Astrocyte (in vitro differentiated cells and primary cell): ENCODE measurements around the gene PTPN12. TPM values are rescaled to one million over a fixed set of nuclear protein-coding genes. Genes with fewer than 3 reads are reported as not detected.
"Not testable (repeated sequence)": the region's sequence is repeated elsewhere in the genome, so short reads cannot be mapped to it uniquely, and the experiment has no call there.

Experiments
- DNase-seq: peaks from one replicate; pipeline ENCODE4 v3.0.0-alpha.2; 2010; ENCODE audit warnings: low read depth
- FAIRE-seq: peaks from 2 replicates; lab custom pipeline; 2011; peaks lifted over from hg19 to GRCh38; lab: Jason Lieb, UNC
- H2AFZ ChIP-seq: 2 replicates; pipeline ENCODE4 v1.6.0; 2012; ENCODE audit warnings: low read depth, low read length, inconsistent platforms
- H3K27ac ChIP-seq: 2 replicates; pipeline ENCODE4 v1.5.1; 2011; ENCODE audit warnings: low read depth, low read length, inconsistent platforms
- H3K27me3 ChIP-seq: 2 replicates; pipeline ENCODE4 v1.6.0; 2011; ENCODE audit warnings: low read length, inconsistent platforms; ENCODE audit not compliant: insufficient read depth
- H3K36me3 ChIP-seq: 2 replicates; pipeline ENCODE4 v1.5.1; 2011; ENCODE audit warnings: low read length, inconsistent platforms; ENCODE audit not compliant: insufficient read depth
- H3K4me1 ChIP-seq: 2 replicates; pipeline ENCODE4 v1.5.1; 2011; ENCODE audit warnings: low read length, inconsistent platforms; ENCODE audit not compliant: insufficient read depth
- H3K4me2 ChIP-seq: 2 replicates; pipeline ENCODE4 v1.6.0; 2012; ENCODE audit warnings: low read length, inconsistent platforms
- H3K4me3 ChIP-seq: 2 replicates; pipeline ENCODE4 v1.5.1; 2011; ENCODE audit warnings: low read depth, mild to moderate bottlenecking, low read length, inconsistent platforms; ENCODE audit not compliant: insufficient read depth
- H3K79me2 ChIP-seq: 2 replicates; pipeline ENCODE4 v1.6.0; 2012; ENCODE audit warnings: mild to moderate bottlenecking, low read length, inconsistent platforms; ENCODE audit not compliant: insufficient read depth
- H3K9ac ChIP-seq: 2 replicates; pipeline ENCODE4 v1.6.0; 2012; ENCODE audit warnings: mild to moderate bottlenecking, low read length, inconsistent platforms
- H3K9me3 ChIP-seq: 2 replicates; pipeline ENCODE4 v1.5.1; 2012; ENCODE audit warnings: low read depth, mild to moderate bottlenecking, low read length, inconsistent platforms; ENCODE audit not compliant: insufficient read depth
- H4K20me1 ChIP-seq: 2 replicates; pipeline ENCODE4 v1.6.0; 2012; ENCODE audit warnings: low read length, inconsistent platforms; ENCODE audit not compliant: insufficient read depth
- H3K27ac Mint-ChIP-seq: one replicate; pipeline ENCODE4 v1.8.0; 2021; ENCODE audit warnings: mild to moderate bottlenecking, mixed read lengths; ENCODE audit not compliant: unreplicated experiment
- H3K27me3 Mint-ChIP-seq: one replicate; pipeline ENCODE4 v1.8.0; 2021; ENCODE audit warnings: low read depth, mixed read lengths; ENCODE audit not compliant: unreplicated experiment
- H3K36me3 Mint-ChIP-seq: one replicate; pipeline ENCODE4 v1.8.0; 2021; ENCODE audit warnings: low read depth, mixed read lengths; ENCODE audit not compliant: unreplicated experiment
- H3K4me1 Mint-ChIP-seq: one replicate; pipeline ENCODE4 v1.8.0; 2021; ENCODE audit warnings: low read depth, mixed read lengths; ENCODE audit not compliant: unreplicated experiment
- H3K4me3 Mint-ChIP-seq: one replicate; pipeline ENCODE4 v1.8.0; 2021; ENCODE audit warnings: mild to moderate bottlenecking, moderate library complexity, mixed read lengths; ENCODE audit not compliant: unreplicated experiment
- H3K9me3 Mint-ChIP-seq: one replicate; pipeline ENCODE4 v1.8.0; 2021; ENCODE audit warnings: mild to moderate bottlenecking, mixed read lengths; ENCODE audit not compliant: unreplicated experiment
- EZH2 ChIP-seq: IDR thresholded peaks from 2 replicates; pipeline ENCODE4 v1.6.1; 2012; ENCODE audit warnings: mild to moderate bottlenecking, low read length, inconsistent platforms; ENCODE audit not compliant: insufficient read depth
- total RNA-seq: library from RNA; stranded (reverse); gene quantifications from 2 replicates; pipeline ENCODE4 v1.2.1, GENCODE V29; 2021
- TF ChIP-seq, protein P1 (sequence below): IDR thresholded peaks from 2 replicates; pipeline ENCODE4 v1.5.1; 2011; ENCODE audit warnings: low read depth, mild to moderate bottlenecking, inconsistent platforms, low read length, moderate library complexity; ENCODE audit not compliant: insufficient read depth

Gene PTPN12
- total RNA-seq, 1 donor from 2014 or later, result 111 TPM

DNA sequence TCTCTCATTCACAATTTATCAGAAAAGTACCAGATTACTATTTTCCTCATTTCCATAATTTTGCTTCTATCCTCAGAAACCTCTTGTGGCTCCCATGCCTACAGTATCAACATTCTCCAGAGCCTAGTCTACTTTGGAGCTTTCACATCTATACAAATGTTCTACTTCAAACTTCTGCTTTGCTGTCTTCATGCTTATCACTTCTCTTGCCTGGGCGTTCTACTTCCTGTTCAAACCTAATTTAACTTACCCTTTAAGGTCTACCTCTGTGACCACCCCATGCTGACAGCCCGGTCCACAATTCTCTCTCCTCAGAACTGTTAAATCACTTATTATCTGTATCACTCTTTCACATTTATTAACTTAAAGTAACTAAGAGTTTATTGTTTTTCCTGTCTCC, 6.1 kb upstream of the PTPN12 start:
- H3K4me1 Mint-ChIP-seq, result peaks cover 2% of the 10 kb centered on the region
- H3K27ac Mint-ChIP-seq, result no peak overlapping the region
- Histone ChIP-seq H3K4me1 (no peaks in the 10 kb centered on the region), H2AFZ (no peak overlapping the region), H4K20me1 (no peaks in the 10 kb centered on the region), H3K27ac (no peak overlapping the region), H3K36me3 (no peaks in the 10 kb centered on the region), H3K27me3 (no peaks in the 10 kb centered on the region), H3K4me2 (no peak overlapping the region), H3K4me3 (no peak overlapping the region), H3K9me3 (no peaks in the 10 kb centered on the region), H3K79me2 (no peaks in the 10 kb centered on the region), H3K9ac (no peak overlapping the region)
- no peak for TF ChIP-seq EZH2
- TF ChIP-seq, protein P1, sequence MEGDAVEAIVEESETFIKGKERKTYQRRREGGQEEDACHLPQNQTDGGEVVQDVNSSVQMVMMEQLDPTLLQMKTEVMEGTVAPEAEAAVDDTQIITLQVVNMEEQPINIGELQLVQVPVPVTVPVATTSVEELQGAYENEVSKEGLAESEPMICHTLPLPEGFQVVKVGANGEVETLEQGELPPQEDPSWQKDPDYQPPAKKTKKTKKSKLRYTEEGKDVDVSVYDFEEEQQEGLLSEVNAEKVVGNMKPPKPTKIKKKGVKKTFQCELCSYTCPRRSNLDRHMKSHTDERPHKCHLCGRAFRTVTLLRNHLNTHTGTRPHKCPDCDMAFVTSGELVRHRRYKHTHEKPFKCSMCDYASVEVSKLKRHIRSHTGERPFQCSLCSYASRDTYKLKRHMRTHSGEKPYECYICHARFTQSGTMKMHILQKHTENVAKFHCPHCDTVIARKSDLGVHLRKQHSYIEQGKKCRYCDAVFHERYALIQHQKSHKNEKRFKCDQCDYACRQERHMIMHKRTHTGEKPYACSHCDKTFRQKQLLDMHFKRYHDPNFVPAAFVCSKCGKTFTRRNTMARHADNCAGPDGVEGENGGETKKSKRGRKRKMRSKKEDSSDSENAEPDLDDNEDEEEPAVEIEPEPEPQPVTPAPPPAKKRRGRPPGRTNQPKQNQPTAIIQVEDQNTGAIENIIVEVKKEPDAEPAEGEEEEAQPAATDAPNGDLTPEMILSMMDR, result no peak
- FAIRE-seq (no peak), DNase-seq (no peak)
- H3K9me3 Mint-ChIP-seq, result peaks cover 2% of the 10 kb centered on the region
- H3K4me3 Mint-ChIP-seq, result no peak overlapping the region
- no peaks in the 10 kb centered on the region for H3K27me3 Mint-ChIP-seq
- H3K36me3 Mint-ChIP-seq, result no peaks in the 10 kb centered on the region

DNA sequence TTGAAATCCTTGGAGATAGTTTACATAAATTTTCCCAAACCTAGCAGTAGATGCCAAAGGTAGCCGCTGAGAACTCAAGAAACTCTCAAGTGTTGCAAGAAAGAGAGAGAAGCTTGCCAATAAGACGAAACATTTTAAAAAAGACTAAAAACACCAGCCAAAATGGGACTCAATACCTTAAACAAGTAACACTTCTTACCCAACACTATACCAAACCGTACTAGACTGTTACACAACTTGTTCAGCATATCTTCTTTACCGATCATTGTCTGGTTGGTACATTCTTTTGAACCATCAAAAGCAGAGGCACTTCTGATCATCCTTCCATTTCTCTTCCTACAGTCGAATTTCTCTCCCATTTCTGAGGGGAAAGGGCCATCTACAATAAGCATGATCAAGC, 4.8 kb upstream of the PTPN12 start:
- Mint-ChIP-seq H3K4me1 (peaks cover 2% of the 10 kb centered on the region), H3K4me3 (no peak overlapping the region), H3K27ac (no peak overlapping the region), H3K27me3 (no peaks in the 10 kb centered on the region), H3K9me3 (peaks cover 2% of the 10 kb centered on the region), H3K36me3 (no peaks in the 10 kb centered on the region)
- Histone ChIP-seq H3K4me3 (no peak overlapping the region), H3K4me1 (no peaks in the 10 kb centered on the region), H2AFZ (no peak overlapping the region), H3K36me3 (no peaks in the 10 kb centered on the region), H3K27me3 (no peaks in the 10 kb centered on the region), H3K4me2 (no peak overlapping the region), H3K9ac (no peak overlapping the region), H4K20me1 (no peaks in the 10 kb centered on the region), H3K9me3 (no peaks in the 10 kb centered on the region), H3K79me2 (no peaks in the 10 kb centered on the region), H3K27ac (no peak overlapping the region)
- FAIRE-seq (no peak), DNase-seq (no peak)
- no peak for TF ChIP-seq EZH2
- TF ChIP-seq, protein P1, result no peak

DNA sequence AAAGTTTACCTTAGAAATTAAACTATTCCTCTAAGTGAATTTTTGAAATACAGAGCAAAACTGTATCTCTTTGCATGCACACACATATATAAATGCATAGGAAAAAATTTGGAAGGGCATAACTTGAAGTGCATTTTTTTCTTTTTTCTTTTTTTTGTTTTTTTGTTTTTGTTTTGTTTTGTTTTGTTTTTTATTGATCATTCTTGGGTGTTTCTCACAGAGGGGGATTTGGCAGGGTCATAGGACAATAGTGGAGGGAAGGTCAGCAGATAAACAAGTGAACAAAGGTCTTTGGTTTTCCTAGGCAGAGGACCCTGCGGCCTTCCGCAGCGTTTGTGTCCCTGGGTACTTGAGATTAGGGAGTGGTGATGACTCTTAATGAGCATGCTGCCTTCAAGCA, 4.4 kb upstream of the PTPN12 start:
- H3K36me3 ChIP-seq, H3K4me1 ChIP-seq, H2AFZ ChIP-seq, H3K4me3 Mint-ChIP-seq, H3K4me1 Mint-ChIP-seq, H3K27me3 ChIP-seq, H3K9me3 Mint-ChIP-seq, H3K27ac ChIP-seq, H3K36me3 Mint-ChIP-seq, H3K4me2 ChIP-seq, H3K9ac ChIP-seq, DNase-seq, H3K4me3 ChIP-seq, FAIRE-seq, H3K9me3 ChIP-seq, H3K27me3 Mint-ChIP-seq, H3K27ac Mint-ChIP-seq, H4K20me1 ChIP-seq, H3K79me2 ChIP-seq: not testable (repeated sequence)

DNA sequence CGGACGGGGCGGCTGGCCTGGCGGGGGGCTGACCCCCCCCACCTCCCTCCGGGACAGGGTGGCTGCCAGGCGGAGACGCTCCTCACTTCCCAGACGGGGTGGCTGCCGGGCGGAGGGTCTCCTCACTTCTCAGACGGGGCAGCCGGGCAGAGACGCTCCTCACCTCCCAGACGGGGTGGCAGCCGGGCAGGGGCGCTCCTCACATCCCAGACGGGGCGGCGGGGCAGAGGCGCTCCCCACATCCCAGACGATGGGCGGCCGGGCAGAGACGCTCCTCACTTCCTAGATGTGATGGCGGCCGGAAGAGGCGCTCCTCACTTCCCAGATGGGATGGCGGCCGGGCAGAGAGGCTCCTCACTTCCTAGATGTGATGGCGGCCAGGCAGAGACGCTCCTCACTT, 3.0 kb upstream of the PTPN12 start:
- H3K9me3 Mint-ChIP-seq, result not testable (repeated sequence)

More for the DNA sequence above, 3.0 kb upstream of the PTPN12 start:
- H3K27ac ChIP-seq, H3K27ac Mint-ChIP-seq, DNase-seq, H3K4me1 ChIP-seq, H3K4me1 Mint-ChIP-seq, H4K20me1 ChIP-seq, H3K9ac ChIP-seq, H3K4me2 ChIP-seq, H3K4me3 Mint-ChIP-seq, H2AFZ ChIP-seq, H3K36me3 ChIP-seq, H3K27me3 Mint-ChIP-seq, H3K36me3 Mint-ChIP-seq, H3K27me3 ChIP-seq, H3K4me3 ChIP-seq, FAIRE-seq, H3K9me3 ChIP-seq: not testable (repeated sequence)
- peaks cover 17% of the 10 kb centered on the region for H3K79me2 ChIP-seq
